ENCODE measurements around the gene CEP104.

GRCh38 chr1:3767328-3767925 is 89.6 kb downstream of the CEP104 start:
- TF ChIP-seq ZFP3 (CRISPR knock-in tag; IDR thresholded peaks at IDR 0.05) (no peak), PPARA (CRISPR knock-in tag; IDR thresholded peaks at IDR 0.05; ENCODE audit: borderline replicate concordance) (no peak), ARNTL (CRISPR knock-in tag; IDR thresholded peaks at IDR 0.05; ENCODE audit: borderline replicate concordance, low read depth) (no peak), GLIS3 (CRISPR knock-in tag; IDR thresholded peaks at IDR 0.05) (no peak), ESRRG (CRISPR knock-in tag; IDR thresholded peaks at IDR 0.05) (no peak), RARB (CRISPR knock-in tag; IDR thresholded peaks at IDR 0.05) (no peak), ZFP30 (CRISPR knock-in tag; IDR thresholded peaks at IDR 0.05) (no peak)
